ENCODE data around the gene TSEN34. TPM values are rescaled to one million over a fixed set of nuclear protein-coding genes. Genes with fewer than 3 reads are reported as not detected.
A peak's percentile ranks its signal among the peaks of the same experiment; 100 is the strongest.
"Not testable (repeated sequence)": the region's sequence is repeated elsewhere in the genome, so short reads cannot be mapped to it uniquely, and the experiment has no call there.

TSEN34 gene
- polyA plus RNA-seq, 3 donors = 48.5 to 70.9 (median 67.9) TPM

- DNase-seq = no peak
Measured at GRCh38 chr19:54155694-54156093, 35.4 kb upstream of the TSEN34 start.

GRCh38 chr19:54156490-54156889 lies 34.6 kb upstream of the TSEN34 start:
- no peak for DNase-seq

DNA sequence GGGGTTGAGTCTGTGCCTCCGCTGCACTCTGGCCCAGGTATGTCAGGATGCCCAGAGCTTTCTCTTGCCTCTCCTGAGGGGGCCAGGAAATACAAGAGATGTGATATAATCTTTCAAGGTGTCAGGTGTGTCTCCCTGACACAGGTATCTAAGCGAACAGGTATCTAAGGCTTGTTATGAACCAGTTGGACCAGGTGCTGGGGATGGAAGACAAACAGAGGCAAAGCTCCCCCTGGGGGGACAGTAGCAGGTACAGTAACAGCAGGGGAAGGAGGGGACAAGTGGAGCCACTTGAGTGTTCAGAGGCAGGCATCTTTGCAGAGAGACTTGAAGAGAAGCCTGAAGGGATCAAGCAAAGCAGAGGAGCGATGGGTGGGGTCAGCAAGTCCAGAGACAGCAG lies 34.2 kb upstream of the TSEN34 start:
- DNase-seq = no peak

- no peak for DNase-seq
Measured at GRCh38 chr19:54158812-54159351, 32.2 kb upstream of the TSEN34 start.

GRCh38 chr19:54159352-54160181 lies 31.5 kb upstream of the TSEN34 start, which contains the start of gene LENG1:
Gene LENG1, minus strand, starts transcription at chr19:54159721. Its CDS starts 26 bp downstream, at chr19:54159695.
- DNase-seq = peak; percentile 100

DNA sequence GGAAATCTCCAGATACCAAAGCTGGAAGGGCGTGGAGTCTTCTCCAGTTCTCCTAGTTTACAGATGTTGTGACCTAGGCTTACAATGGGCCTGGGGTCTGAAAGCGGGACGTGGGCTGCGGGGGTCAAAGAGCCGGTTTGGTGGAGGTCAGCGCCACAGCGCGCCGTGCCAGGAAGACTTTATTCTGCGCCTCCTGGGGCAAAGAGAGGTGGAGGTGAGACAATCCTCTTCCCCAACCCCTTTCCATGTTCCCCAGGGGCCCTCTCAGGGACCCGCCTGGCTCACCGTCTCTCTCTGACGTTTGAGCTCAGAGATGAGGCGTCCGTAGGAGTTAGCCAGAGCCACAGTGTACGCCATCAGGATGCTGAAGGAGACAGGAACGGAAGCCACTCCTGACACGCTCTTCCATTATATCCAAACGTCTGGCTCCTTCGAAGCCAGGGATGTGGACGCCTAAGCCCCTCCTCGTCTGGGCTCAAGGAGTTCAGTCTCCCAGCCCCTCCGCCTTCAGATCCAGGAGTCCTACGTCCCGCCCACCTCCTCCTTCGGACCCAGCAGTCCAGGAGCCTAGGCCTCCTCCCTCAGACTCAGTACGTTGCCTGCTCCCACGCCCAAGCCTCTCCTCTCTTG lies 30.8 kb upstream of the TSEN34 start:
- no peak for DNase-seq

DNA sequence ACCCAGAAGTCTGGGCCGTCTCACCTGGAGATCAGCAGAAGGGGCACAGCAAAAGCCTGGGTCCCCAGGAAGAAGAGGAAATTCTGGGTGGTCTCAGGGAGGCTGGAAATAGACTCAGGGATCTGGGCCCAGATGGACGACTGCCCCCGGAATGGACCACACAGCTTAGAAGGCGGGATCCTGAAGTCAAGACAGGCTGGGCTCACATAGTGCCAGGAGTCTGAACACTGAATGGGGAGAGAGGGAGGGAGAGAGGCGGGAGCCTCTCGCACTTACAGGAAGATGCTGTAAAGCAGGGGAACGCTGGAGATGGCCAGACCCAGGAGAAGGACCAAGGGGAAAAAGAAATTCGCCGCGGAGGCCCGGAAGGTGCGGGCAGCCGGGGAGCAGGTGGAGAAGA lies 30.3 kb upstream of the TSEN34 start:
- DNase-seq = no peak

DNA sequence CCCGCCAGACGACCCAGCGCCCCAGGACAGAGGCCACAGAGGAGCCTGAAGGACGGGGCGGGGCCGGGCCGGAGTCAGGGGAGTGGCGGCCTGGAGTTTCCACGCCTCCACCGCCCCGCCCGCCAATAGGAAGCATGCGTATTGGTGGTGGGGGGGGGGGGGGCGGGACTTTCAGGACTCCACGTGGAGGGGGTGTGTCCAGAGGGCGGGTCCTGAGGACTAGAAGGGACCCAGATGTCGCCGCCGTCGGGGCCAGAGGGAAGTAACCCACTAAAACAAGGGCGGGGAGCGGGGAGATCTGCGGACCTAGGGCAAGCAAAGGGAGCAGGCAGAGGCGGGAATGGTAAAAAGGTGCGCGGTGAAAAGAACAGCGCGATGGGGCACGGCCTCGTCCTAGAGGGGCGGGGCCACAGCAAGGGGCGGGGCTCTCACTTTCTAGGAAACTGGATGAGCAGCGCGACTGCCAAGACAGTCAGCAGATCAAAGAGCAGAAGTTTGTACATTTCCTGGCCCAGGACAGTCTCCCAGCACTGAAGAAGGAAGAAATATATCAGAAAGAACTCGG lies 28.8 kb upstream of the TSEN34 start:
- peak; percentile 74 for DNase-seq

- DNase-seq = no peak
Measured at GRCh38 chr19:54162884-54163283, 28.2 kb upstream of the TSEN34 start.

GRCh38 chr19:54164369-54165068 lies 26.6 kb upstream of the TSEN34 start:
- peak; percentile 35 for DNase-seq

- no peak for DNase-seq
Measured at GRCh38 chr19:54165222-54165621, 25.9 kb upstream of the TSEN34 start.

DNA sequence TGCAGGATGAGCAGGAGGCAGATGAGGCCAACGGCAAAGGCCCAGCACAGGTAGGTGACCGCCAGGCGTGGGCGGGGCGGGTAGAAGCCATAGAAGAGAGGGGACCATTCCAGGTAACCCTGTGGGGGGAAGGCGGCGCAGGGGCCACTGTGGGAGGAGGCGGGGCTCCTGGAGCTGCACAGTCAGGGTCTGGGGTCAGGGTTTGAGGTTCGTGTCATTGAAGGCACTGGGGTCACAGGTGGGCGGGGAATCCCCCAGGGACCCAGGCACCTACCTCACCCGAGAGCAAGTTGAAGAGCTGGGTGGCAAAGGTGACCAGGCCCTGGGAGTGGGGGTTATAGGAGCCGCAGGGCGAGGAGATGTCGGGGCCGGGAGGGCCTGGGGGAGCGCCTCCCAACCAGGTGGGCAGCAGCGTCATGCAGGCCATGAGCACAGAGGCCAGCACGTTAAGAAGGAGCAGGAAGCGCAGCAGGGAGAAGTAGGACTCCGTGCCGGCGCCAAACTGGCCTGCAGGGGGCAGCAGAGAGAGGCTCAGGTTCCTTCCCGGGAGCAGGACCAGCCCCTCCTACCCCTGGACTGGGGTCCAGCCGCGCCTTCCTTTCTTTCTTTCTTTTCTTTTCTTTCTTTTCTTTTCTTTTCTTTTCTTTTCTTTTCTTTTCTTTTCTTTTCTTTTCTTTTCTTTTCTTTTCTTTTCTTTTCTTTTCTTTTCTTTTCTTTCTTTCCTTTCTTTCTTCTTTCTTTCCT lies 22.8 kb upstream of the TSEN34 start:
- DNase-seq = peak; percentile 89

DNA sequence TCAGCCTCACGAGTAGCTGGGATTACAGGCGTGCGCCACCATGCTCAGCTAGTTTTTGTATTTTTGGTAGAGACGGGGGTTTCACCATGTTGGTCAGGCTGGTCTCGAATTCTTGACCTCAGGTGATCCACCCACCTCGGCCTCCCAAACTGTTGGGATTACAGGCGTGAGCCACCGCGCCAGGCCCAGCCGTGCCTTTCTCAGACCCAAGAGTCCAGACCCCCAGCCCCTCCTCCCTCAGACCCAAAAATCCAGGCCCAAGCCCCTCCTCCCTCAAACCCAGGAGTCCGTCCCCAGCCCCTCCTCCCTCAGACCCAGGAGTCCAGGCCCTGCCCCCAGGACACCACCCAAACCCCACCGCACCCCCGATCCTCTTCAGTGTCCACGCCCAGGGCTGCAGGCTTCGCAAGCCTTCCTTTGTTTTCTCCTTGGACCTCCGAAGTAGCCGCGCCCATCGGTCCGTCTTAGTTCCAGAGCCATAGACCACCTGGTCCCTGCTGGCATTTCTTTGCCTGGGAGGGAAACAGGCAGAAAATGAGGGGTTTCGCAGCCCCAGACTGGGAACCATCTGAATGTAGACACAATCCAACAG lies 21.9 kb upstream of the TSEN34 start:
- DNase-seq = no peak

GRCh38 chr19:54171736-54172431 lies 19.2 kb upstream of the TSEN34 start:
- not testable (repeated sequence) for DNase-seq

- DNase-seq = peak; percentile 19
Measured at GRCh38 chr19:54172471-54173358, 18.4 kb upstream of the TSEN34 start, which contains the start of gene TMC4. Gene TMC4, minus strand, starts transcription at chr19:54173160. Its CDS starts 43 bp downstream, at chr19:54173117.

DNA sequence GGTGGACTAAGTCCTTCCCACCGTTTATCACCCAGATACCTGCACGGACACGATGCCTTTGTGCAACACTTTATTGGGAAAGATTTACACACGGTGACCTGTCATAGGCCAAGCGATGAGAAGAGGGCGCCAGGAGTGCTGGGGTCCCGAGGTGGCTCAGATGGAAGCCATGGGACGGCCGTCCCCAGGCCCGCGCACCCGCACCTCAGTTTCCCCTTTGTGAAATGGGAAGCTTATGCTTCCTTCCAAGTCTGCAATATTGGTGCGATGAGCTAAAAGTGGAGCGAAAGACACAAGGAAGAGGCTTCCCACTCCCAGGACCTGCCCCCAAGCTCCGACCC lies 17.8 kb upstream of the TSEN34 start:
- DNase-seq = no peak

GRCh38 chr19:54173951-54174834 lies 16.9 kb upstream of the TSEN34 start:
- DNase-seq = no peak
